OCI-LY1 (cell line): ENCODE results near the gene PARN.

Source experiments
- EZH2 ChIP-seq: fragments of 200-600 bp; sonication (generic), shearing (Covaris generic); IDR thresholded peaks from 2 replicates; pipeline ENCODE4 v1.8.0; 2017; ENCODE audit warnings: borderline replicate concordance, mixed run types, mild to moderate bottlenecking, antibody characterized with exemption, low read length, moderate library complexity, mixed read lengths
- TF ChIP-seq, protein P1 (sequence below): fragments of 200-600 bp; sonication (generic), shearing (Covaris generic); IDR thresholded peaks from 2 replicates; pipeline ENCODE4 v1.5.1; 2017; ENCODE audit warnings: mild to moderate bottlenecking, antibody characterized with exemption, low read length, moderate library complexity, mixed read lengths

DNA sequence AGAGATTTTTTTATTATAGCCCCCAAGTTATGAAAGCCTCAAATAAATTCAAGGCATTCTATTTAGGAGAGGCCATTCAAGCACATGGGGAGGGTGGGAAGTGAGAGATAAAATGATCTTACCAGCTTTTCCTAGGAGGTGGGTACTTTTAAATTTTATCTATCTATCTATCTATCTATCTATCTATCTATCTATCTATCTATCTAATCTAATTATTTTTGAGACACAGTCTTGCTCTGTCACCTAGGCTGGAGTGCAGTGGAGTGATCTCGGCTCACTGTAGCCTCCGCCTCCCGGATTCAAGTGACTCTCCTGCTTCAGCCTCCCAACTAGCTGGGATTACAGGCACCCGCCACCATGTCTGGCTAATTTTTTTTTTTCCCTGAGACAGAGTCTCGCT, 182.3 kb downstream of the PARN start:
- TF ChIP-seq, protein P1, sequence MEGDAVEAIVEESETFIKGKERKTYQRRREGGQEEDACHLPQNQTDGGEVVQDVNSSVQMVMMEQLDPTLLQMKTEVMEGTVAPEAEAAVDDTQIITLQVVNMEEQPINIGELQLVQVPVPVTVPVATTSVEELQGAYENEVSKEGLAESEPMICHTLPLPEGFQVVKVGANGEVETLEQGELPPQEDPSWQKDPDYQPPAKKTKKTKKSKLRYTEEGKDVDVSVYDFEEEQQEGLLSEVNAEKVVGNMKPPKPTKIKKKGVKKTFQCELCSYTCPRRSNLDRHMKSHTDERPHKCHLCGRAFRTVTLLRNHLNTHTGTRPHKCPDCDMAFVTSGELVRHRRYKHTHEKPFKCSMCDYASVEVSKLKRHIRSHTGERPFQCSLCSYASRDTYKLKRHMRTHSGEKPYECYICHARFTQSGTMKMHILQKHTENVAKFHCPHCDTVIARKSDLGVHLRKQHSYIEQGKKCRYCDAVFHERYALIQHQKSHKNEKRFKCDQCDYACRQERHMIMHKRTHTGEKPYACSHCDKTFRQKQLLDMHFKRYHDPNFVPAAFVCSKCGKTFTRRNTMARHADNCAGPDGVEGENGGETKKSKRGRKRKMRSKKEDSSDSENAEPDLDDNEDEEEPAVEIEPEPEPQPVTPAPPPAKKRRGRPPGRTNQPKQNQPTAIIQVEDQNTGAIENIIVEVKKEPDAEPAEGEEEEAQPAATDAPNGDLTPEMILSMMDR, result no peak
- no peak for TF ChIP-seq EZH2
